Neural cell (in vitro differentiated cells): ENCODE results near the gene DTL. TPM values are rescaled to one million over a fixed set of nuclear protein-coding genes. Genes with fewer than 3 reads are reported as not detected.

Experiments used
- H2AFZ ChIP-seq: fragments of 200-600, 300-800 bp; sonication (generic), shearing (Covaris generic); 2 replicates; pipeline ENCODE4 v1.6.0; 2014; ENCODE audit warnings: low read depth, mild to moderate bottlenecking, antibody characterized with exemption, low read length, moderate library complexity
- H3F3A ChIP-seq: fragments of 200-600 bp; shearing (Covaris generic); 2 replicates; pipeline ENCODE4 v1.6.1; 2016; ENCODE audit warnings: mild to moderate bottlenecking, moderate library complexity, mixed read lengths, antibody characterized with exemption, low read length; ENCODE audit not compliant: insufficient read depth, poor library complexity, severe bottlenecking
- H3K27ac ChIP-seq: fragments of 200-600, 300-800 bp; sonication (generic), shearing (Covaris generic); 2 replicates; pipeline ENCODE4 v1.5.1; 2014; ENCODE audit warnings: mild to moderate bottlenecking, low read length, moderate library complexity
- H3K27me3 ChIP-seq: fragments of 300-800, 200-600 bp; sonication (generic), shearing (Covaris generic); 2 replicates; pipeline ENCODE4 v1.6.0; 2014; ENCODE audit warnings: mild to moderate bottlenecking, low read depth, low read length, moderate library complexity; ENCODE audit not compliant: insufficient read depth
- H3K36me3 ChIP-seq: fragments of 300-800, 200-600 bp; sonication (generic), shearing (Covaris generic); 2 replicates; pipeline ENCODE4 v1.5.1; 2014; ENCODE audit warnings: mild to moderate bottlenecking, antibody characterized with exemption, low read length, moderate library complexity; ENCODE audit not compliant: insufficient read depth
- H3K4me2 ChIP-seq: fragments of 300-800, 200-600 bp; sonication (generic), shearing (Covaris generic); 2 replicates; pipeline ENCODE4 v1.6.0; 2014; ENCODE audit warnings: mild to moderate bottlenecking, low read length
- H3K4me3 ChIP-seq: fragments of 300-800, 200-600 bp; sonication (generic), shearing (Covaris generic); 2 replicates; pipeline ENCODE4 v1.5.1; 2014; ENCODE audit warnings: mild to moderate bottlenecking, low read length, moderate library complexity
- H3K79me2 ChIP-seq: fragments of 200-600 bp; shearing (Covaris generic); replicated peaks from 2 replicates; pipeline ENCODE4 v1.6.0; 2014; ENCODE audit warnings: mild to moderate bottlenecking, low read length, moderate library complexity; ENCODE audit not compliant: insufficient read depth
- H3K9ac ChIP-seq: fragments of 300-800, 200-600 bp; sonication (generic), shearing (Covaris generic); 2 replicates; pipeline ENCODE4 v1.6.1; 2016; ENCODE audit warnings: mild to moderate bottlenecking, low read length, mixed read lengths
- H3K9me2 ChIP-seq: fragments of 200-600 bp; shearing (Covaris generic); 2 replicates; pipeline ENCODE4 v1.6.1; 2016; ENCODE audit warnings: mild to moderate bottlenecking, low read length, mixed read lengths; ENCODE audit not compliant: insufficient read depth
- H3K9me3 ChIP-seq: fragments of 200-600, 300-800 bp; sonication (generic), shearing (Covaris generic); 2 replicates; pipeline ENCODE4 v1.6.1; 2016; ENCODE audit warnings: mild to moderate bottlenecking, mixed run types, low read length, moderate library complexity, mixed read lengths
- H4K20me1 ChIP-seq: fragments of 200-600 bp; shearing (Covaris generic); 2 replicates; pipeline ENCODE4 v1.6.1; 2016; ENCODE audit warnings: mild to moderate bottlenecking, mixed run types; ENCODE audit not compliant: insufficient read depth
- EP300 ChIP-seq: fragments of 450-650 bp; conservative IDR thresholded peaks from 2 replicates; pipeline ENCODE4 v1.6.1; 2014; ENCODE audit warnings: antibody characterized with exemption, mild to moderate bottlenecking, moderate library complexity; ENCODE audit not compliant: poor library complexity, severe bottlenecking
- EZH2 ChIP-seq: fragments of 200-600, 300-800 bp; shearing (Covaris generic), sonication (generic); IDR thresholded peaks from 2 replicates; pipeline ENCODE4 v1.6.1; 2014; ENCODE audit warnings: antibody characterized with exemption, low read length, borderline replicate concordance, mild to moderate bottlenecking; ENCODE audit not compliant: insufficient read depth, poor library complexity, severe bottlenecking
- MXI1 ChIP-seq: fragments of 450-650 bp; conservative IDR thresholded peaks from 2 replicates; pipeline ENCODE4 v1.6.1; 2014; ENCODE audit warnings: antibody characterized with exemption, mild to moderate bottlenecking; ENCODE audit not compliant: poor library complexity, severe bottlenecking
- POLR2AphosphoS5 ChIP-seq: IDR thresholded peaks from 2 replicates; pipeline ENCODE4 v1.6.1; 2012
- RAD21 ChIP-seq: fragments of 450-650 bp; conservative IDR thresholded peaks from 2 replicates; pipeline ENCODE4 v1.6.1; 2014; ENCODE audit warnings: antibody characterized with exemption, mild to moderate bottlenecking, moderate library complexity
- SMC3 ChIP-seq: fragments of 450-650 bp; conservative IDR thresholded peaks from 2 replicates; pipeline ENCODE4 v1.6.1; 2014; ENCODE audit warnings: antibody characterized with exemption, mild to moderate bottlenecking, moderate library complexity; ENCODE audit not compliant: poor library complexity
- TAF1 ChIP-seq: IDR thresholded peaks from 2 replicates; pipeline ENCODE4 v1.6.1; 2012; ENCODE audit warnings: low read depth
- polyA plus RNA-seq: library from polyadenylated mRNA; depleted of rRNA; stranded (reverse); fragments of >200 nt; gene quantifications from 2 replicates; pipeline ENCODE4 v1.2.3, GENCODE V29; 2014
- TF ChIP-seq, protein P1 (sequence below): IDR thresholded peaks from 2 replicates; pipeline ENCODE4 v1.6.1; 2012; ENCODE audit warnings: borderline replicate concordance
- TF ChIP-seq, protein P2 (sequence below): fragments of 450-650 bp; IDR thresholded peaks from 2 replicates; pipeline ENCODE4 v1.5.1; 2014; ENCODE audit warnings: antibody characterized with exemption, mild to moderate bottlenecking, moderate library complexity; ENCODE audit not compliant: poor library complexity, severe bottlenecking

Gene DTL
- polyA plus RNA-seq, 1 donor from 2014 or later, result 1.1 TPM

GRCh38 chr1:212118872-212119260 is 83.3 kb downstream of the DTL start:
- H3K4me2 ChIP-seq, result no peak overlapping the region
- no peaks in the 10 kb centered on the region for H3F3A ChIP-seq
- no peaks in the 10 kb centered on the region for H3K9me3 ChIP-seq
- no peaks in the 10 kb centered on the region for H3K27me3 ChIP-seq
- no peak overlapping the region for H2AFZ ChIP-seq
- no peak overlapping the region for H3K4me3 ChIP-seq
- H3K9me2 ChIP-seq, result no peaks in the 10 kb centered on the region
- no peaks in the 10 kb centered on the region for H4K20me1 ChIP-seq
- H3K79me2 ChIP-seq, result no peaks in the 10 kb centered on the region
- TF ChIP-seq RAD21, result no peak
- no peak for TF ChIP-seq POLR2AphosphoS5
- TF ChIP-seq EZH2, result no peak
- H3K27ac ChIP-seq, result no peak overlapping the region
- no peak overlapping the region for H3K9ac ChIP-seq
- H3K36me3 ChIP-seq, result no peaks in the 10 kb centered on the region

DNA sequence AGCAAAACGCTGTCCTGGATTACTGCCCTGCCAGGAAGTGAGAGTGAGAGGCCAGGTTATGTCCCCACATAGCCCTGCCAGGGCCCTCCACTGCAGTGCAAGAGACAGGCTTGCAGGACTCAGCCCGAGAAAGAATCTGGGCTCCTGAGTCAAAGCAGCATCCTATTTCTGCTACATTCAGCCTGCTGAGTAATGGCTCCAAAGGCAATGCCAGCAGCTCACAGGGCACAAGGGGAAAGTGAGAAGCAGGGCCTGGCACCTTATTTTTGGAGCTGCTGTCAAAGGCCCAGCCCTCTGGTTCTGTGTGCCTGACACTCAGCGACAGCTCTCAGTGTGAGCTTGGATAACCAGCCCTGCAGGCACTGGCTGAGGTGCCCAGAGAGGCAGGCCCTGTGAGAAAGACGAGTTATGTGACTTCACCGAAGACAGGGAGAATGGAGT is 83.9 kb downstream of the DTL start:
- TF ChIP-seq RAD21 (no peak), SMC3 (no peak), EP300 (no peak), EZH2 (no peak), MXI1 (no peak), TAF1 (no peak), POLR2AphosphoS5 (no peak)
- TF ChIP-seq, protein P1, sequence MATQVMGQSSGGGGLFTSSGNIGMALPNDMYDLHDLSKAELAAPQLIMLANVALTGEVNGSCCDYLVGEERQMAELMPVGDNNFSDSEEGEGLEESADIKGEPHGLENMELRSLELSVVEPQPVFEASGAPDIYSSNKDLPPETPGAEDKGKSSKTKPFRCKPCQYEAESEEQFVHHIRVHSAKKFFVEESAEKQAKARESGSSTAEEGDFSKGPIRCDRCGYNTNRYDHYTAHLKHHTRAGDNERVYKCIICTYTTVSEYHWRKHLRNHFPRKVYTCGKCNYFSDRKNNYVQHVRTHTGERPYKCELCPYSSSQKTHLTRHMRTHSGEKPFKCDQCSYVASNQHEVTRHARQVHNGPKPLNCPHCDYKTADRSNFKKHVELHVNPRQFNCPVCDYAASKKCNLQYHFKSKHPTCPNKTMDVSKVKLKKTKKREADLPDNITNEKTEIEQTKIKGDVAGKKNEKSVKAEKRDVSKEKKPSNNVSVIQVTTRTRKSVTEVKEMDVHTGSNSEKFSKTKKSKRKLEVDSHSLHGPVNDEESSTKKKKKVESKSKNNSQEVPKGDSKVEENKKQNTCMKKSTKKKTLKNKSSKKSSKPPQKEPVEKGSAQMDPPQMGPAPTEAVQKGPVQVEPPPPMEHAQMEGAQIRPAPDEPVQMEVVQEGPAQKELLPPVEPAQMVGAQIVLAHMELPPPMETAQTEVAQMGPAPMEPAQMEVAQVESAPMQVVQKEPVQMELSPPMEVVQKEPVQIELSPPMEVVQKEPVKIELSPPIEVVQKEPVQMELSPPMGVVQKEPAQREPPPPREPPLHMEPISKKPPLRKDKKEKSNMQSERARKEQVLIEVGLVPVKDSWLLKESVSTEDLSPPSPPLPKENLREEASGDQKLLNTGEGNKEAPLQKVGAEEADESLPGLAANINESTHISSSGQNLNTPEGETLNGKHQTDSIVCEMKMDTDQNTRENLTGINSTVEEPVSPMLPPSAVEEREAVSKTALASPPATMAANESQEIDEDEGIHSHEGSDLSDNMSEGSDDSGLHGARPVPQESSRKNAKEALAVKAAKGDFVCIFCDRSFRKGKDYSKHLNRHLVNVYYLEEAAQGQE, result no peak
- TF ChIP-seq, protein P2, sequence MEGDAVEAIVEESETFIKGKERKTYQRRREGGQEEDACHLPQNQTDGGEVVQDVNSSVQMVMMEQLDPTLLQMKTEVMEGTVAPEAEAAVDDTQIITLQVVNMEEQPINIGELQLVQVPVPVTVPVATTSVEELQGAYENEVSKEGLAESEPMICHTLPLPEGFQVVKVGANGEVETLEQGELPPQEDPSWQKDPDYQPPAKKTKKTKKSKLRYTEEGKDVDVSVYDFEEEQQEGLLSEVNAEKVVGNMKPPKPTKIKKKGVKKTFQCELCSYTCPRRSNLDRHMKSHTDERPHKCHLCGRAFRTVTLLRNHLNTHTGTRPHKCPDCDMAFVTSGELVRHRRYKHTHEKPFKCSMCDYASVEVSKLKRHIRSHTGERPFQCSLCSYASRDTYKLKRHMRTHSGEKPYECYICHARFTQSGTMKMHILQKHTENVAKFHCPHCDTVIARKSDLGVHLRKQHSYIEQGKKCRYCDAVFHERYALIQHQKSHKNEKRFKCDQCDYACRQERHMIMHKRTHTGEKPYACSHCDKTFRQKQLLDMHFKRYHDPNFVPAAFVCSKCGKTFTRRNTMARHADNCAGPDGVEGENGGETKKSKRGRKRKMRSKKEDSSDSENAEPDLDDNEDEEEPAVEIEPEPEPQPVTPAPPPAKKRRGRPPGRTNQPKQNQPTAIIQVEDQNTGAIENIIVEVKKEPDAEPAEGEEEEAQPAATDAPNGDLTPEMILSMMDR, result no peak
- no peak overlapping the region for H3K4me3 ChIP-seq
- no peaks in the 10 kb centered on the region for H3K36me3 ChIP-seq
- no peaks in the 10 kb centered on the region for H3K9me3 ChIP-seq
- no peak overlapping the region for H3K4me2 ChIP-seq
- H2AFZ ChIP-seq, result no peak overlapping the region
- no peaks in the 10 kb centered on the region for H3K27me3 ChIP-seq
- no peaks in the 10 kb centered on the region for H3K9me2 ChIP-seq
- H3K27ac ChIP-seq, result no peak overlapping the region
- H3F3A ChIP-seq, result no peaks in the 10 kb centered on the region
- no peaks in the 10 kb centered on the region for H4K20me1 ChIP-seq
- H3K9ac ChIP-seq, result no peak overlapping the region
- no peaks in the 10 kb centered on the region for H3K79me2 ChIP-seq

DNA sequence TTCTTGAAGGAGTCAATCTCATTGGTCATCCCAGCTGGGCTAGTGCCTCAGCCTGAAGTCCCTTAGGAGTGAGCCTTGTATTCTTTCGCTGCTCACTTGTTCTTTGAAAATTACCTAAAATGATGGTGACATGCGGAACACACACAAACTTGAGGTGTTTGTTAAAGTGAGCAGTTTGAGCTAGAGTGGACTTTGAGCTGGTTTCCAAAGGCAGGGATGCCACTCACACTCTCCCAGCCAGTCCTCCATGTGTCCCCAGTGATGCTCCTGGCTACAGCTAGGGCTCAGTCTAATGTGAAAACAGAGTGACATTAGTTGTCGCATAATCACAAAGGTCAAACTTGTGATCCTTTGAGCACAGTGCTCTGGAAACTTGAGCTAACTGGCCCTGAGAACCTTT is 84.3 kb downstream of the DTL start:
- no peak overlapping the region for H3K4me3 ChIP-seq
- no peaks in the 10 kb centered on the region for H3K36me3 ChIP-seq
- TF ChIP-seq RAD21, result no peak
- TF ChIP-seq EZH2, result no peak
- TF ChIP-seq, protein P2, result no peak
- TF ChIP-seq, protein P1, result no peak
- H3K9ac ChIP-seq, result no peak overlapping the region
- no peaks in the 10 kb centered on the region for H3K79me2 ChIP-seq
- no peaks in the 10 kb centered on the region for H3F3A ChIP-seq
- H4K20me1 ChIP-seq, result no peaks in the 10 kb centered on the region
- H3K27me3 ChIP-seq, result no peaks in the 10 kb centered on the region
- H3K9me2 ChIP-seq, result no peaks in the 10 kb centered on the region
- H3K4me2 ChIP-seq, result no peak overlapping the region
- H2AFZ ChIP-seq, result no peak overlapping the region
- no peak overlapping the region for H3K27ac ChIP-seq
- H3K9me3 ChIP-seq, result no peaks in the 10 kb centered on the region
